Transverse colon (tissue), 4 donors: Measurements from ENCODE around the gene MDP1. TPM values are rescaled to one million over a fixed set of nuclear protein-coding genes. Genes with fewer than 3 reads are reported as not detected.

Experiments
- DNase-seq: peaks from one replicate; pipeline ENCODE4 v3.0.0-alpha.2; 2019
- H3K27ac ChIP-seq, 4 donors: fragments of 200-600 bp; sonication (generic); 2 replicates each; pipeline ENCODE4 v1.5.1; 2016 to 2018; ENCODE audit warnings: inconsistent platforms in 4 of 4
- H3K27me3 ChIP-seq: fragments of 200-600 bp; sonication (generic); 2 replicates; pipeline ENCODE4 v1.5.1; 2017; ENCODE audit warnings: inconsistent platforms
- H3K36me3 ChIP-seq, 4 donors: fragments of 200-600 bp; sonication (generic); 2 replicates each; pipeline ENCODE4 v1.5.1; 2017 to 2019; ENCODE audit warnings: inconsistent platforms in 4 of 4
- H3K4me1 ChIP-seq, 4 donors: fragments of 200-600 bp; sonication (generic); 2 replicates each; pipeline ENCODE4 v1.5.1; 2017 to 2020; ENCODE audit warnings: inconsistent platforms in 4 of 4
- H3K4me3 ChIP-seq, 4 donors: fragments of 200-600 bp; sonication (generic); 1 replicate in 1 of 4; 2 replicates in 3 of 4; pipeline versions ENCODE4 v1.5.1 to v1.6.1; 2017 to 2019; ENCODE audit warnings: inconsistent platforms in 4 of 4
- H3K9me3 ChIP-seq, 2 donors: fragments of 200-600 bp; sonication (generic); 2 replicates each; pipeline ENCODE4 v1.5.1; 2017 to 2019; ENCODE audit warnings: inconsistent platforms in 2 of 2
- EP300 ChIP-seq: sonication (generic); formaldehyde crosslinking; IDR thresholded peaks from one replicate; pipeline ENCODE4 v1.6.1; 2017; ENCODE audit warnings: antibody characterized with exemption, low read depth
- POLR2A ChIP-seq: fragments of 450-650 bp; IDR thresholded peaks from one replicate; pipeline ENCODE4 v1.6.1; 2016; ENCODE audit warnings: antibody characterized with exemption, mild to moderate bottlenecking, moderate library complexity
- POLR2AphosphoS5 ChIP-seq, 3 donors: sonication (generic); formaldehyde crosslinking; IDR thresholded peaks; one replicate each; pipeline ENCODE4 v1.6.1; 2016; ENCODE audit warnings: antibody characterized with exemption in 3 of 3
- WGBS, 2 donors: methylation state at CpG; one replicate each; pipeline ENCODE4 v1.1.5; 2018; ENCODE audit warnings: low coverage in 1 of 2; 5-methylcytosine and 5-hydroxymethylcytosine counted together
- in situ Hi-C, 4 donors: fragments of 200-750 bp; cut with MboI; loops; one replicate each; pipeline versions ENCODE4 v1.15.0 to v1.15.1; 2017; ENCODE audit warnings: low sequenced_read_pairs in 3 of 4, low pct_ligation_motif_present in 1 of 4, low pct_unique_long_range_greater_than_20kb in 1 of 4
- intact Hi-C: fragments of 100-400 bp; cut with DNase I; formaldehyde crosslinking; loops from one replicate; pipeline ENCODE4 v1.15.1; 2023; ENCODE audit warnings: low total_unique reads
- total RNA-seq, 4 donors: library from RNA; depleted of rRNA; stranded (reverse); fragments of >200 nt; gene quantifications; one replicate each; pipeline ENCODE4 v1.1.0, GENCODE V29; 2016
- TF ChIP-seq, protein P1 (sequence below), 5 experiments: fragments of 200-600 bp in 3 of 5; fragments of 450-650 bp in 2 of 5; sonication (generic) in 3 of 5; IDR thresholded peaks; 1 replicate in 2 of 5; 2 replicates in 3 of 5; pipeline ENCODE4 v1.5.1; 2016 to 2017; ENCODE audit warnings: antibody characterized with exemption in 5 of 5, inconsistent platforms in 3 of 5, mild to moderate bottlenecking in 2 of 5, moderate library complexity in 1 of 5

MDP1 gene
- total RNA-seq, 4 donors from 2014 or later = 11.1 to 116 (median 40.2) TPM

GRCh38 chr14:24216345-24216699 is 456 bp upstream of the MDP1 start:
- 84 to 86% methylated on average over 2 of the region's 2 CpGs for WGBS, 2 donors
- H3K27ac ChIP-seq = peak overlapping the region; percentile 88 to 97 (median 97)
- no peak for DNase-seq
- H3K27me3 ChIP-seq = no peaks in the 10 kb centered on the region
- H3K36me3 ChIP-seq = no peaks in the 10 kb centered on the region
- intact Hi-C loops (no loop called here), in situ Hi-C loops (no loop called here)
- H3K4me3 ChIP-seq = peak overlapping the region in 1 of 4 donors; percentile 74
- H3K9me3 ChIP-seq = no peaks in the 10 kb centered on the region
- peaks cover 15 to 33% (median 19%) of the 10 kb centered on the region in 4 donors for H3K4me1 ChIP-seq
- TF ChIP-seq, protein P1, sequence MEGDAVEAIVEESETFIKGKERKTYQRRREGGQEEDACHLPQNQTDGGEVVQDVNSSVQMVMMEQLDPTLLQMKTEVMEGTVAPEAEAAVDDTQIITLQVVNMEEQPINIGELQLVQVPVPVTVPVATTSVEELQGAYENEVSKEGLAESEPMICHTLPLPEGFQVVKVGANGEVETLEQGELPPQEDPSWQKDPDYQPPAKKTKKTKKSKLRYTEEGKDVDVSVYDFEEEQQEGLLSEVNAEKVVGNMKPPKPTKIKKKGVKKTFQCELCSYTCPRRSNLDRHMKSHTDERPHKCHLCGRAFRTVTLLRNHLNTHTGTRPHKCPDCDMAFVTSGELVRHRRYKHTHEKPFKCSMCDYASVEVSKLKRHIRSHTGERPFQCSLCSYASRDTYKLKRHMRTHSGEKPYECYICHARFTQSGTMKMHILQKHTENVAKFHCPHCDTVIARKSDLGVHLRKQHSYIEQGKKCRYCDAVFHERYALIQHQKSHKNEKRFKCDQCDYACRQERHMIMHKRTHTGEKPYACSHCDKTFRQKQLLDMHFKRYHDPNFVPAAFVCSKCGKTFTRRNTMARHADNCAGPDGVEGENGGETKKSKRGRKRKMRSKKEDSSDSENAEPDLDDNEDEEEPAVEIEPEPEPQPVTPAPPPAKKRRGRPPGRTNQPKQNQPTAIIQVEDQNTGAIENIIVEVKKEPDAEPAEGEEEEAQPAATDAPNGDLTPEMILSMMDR (IDR thresholded peaks at IDR 0.05) = no peak
- TF ChIP-seq POLR2A = no peak
- TF ChIP-seq EP300 = no peak
- TF ChIP-seq POLR2AphosphoS5 (IDR thresholded peaks at IDR 0.05) = no peak

GRCh38 chr14:24213866-24214662 is 1.8 kb downstream of the MDP1 start:
- in situ Hi-C loops = no loop called here
- peaks cover 15 to 34% (median 19%) of the 10 kb centered on the region in 4 donors for H3K4me1 ChIP-seq
- TF ChIP-seq POLR2AphosphoS5 (IDR thresholded peaks at IDR 0.05) (no peak), POLR2A (no peak), EP300 (no peak)
- TF ChIP-seq, protein P1 (IDR thresholded peaks at IDR 0.05) = no peak
- 89 to 92% methylated on average over 5 to 7 of the region's 7 CpGs for WGBS, 2 donors
- peak overlapping the region in 3 of 4 donors; percentile 62 to 79 (median 69) for H3K4me3 ChIP-seq
- peaks cover 0 to 18% (median 9%) of the 10 kb centered on the region in 4 donors for H3K36me3 ChIP-seq
- H3K27me3 ChIP-seq = no peaks in the 10 kb centered on the region
- intact Hi-C loops = no loop called here
- H3K27ac ChIP-seq = peak overlapping the region; percentile 97
- DNase-seq = no peak
- no peaks in the 10 kb centered on the region for H3K9me3 ChIP-seq

- H3K36me3 ChIP-seq = peaks cover 0 to 18% (median 9%) of the 10 kb centered on the region in 4 donors
- 0 to 1% methylated on average over 5 to 53 of the region's 53 CpGs for WGBS, 2 donors
- peaks cover 15 to 34% (median 19%) of the 10 kb centered on the region in 4 donors for H3K4me1 ChIP-seq
- intact Hi-C loops (no loop called here), in situ Hi-C loops (no loop called here)
- no peaks in the 10 kb centered on the region for H3K9me3 ChIP-seq
- peak within 1 kb of the TSS; percentile 97 for H3K27ac ChIP-seq
- H3K27me3 ChIP-seq = no peaks in the 10 kb centered on the region
- peak; percentile 96 to 99 (median 99) for TF ChIP-seq POLR2AphosphoS5 (IDR thresholded peaks at IDR 0.05)
- TF ChIP-seq, protein P1 (IDR thresholded peaks at IDR 0.05) = peak in 1 of 5 experiments; percentile 37
- TF ChIP-seq POLR2A = peak; percentile 98
- no peak for TF ChIP-seq EP300
- peak within 1 kb of the TSS; percentile 62 to 79 (median 66) for H3K4me3 ChIP-seq
- peak; percentile 97 for DNase-seq
Observed at GRCh38 chr14:24212924-24213865, 2.7 kb downstream of the MDP1 start, which contains the start of gene CHMP4A. Gene CHMP4A, minus strand, starts transcription at chr14:24213488. Its CDS starts 49 bp downstream, at chr14:24213439.

DNA sequence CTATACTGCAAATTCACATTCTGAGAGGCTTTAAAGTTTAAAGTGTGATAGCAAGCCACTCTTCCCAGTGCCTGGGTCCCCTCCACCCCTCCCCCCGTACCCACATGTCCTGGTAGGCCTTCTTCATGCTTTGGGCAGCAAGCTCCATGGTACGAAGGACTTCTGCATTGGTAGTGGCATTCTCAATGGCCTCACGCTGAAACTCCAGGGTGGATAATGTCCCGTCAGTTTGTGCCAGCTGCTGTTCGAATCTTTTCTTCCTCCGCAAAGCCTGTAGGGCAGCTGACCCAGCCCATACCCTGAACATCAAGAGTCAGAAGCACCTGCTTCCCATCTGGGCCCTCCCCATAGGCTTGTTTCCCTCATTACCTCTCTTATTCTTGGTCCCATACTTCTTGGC is 4.6 kb downstream of the MDP1 start:
- TF ChIP-seq POLR2A = no peak
- TF ChIP-seq POLR2AphosphoS5 (IDR thresholded peaks at IDR 0.05) = no peak
- TF ChIP-seq EP300 = no peak
- TF ChIP-seq, protein P1 (IDR thresholded peaks at IDR 0.05) = no peak
- in situ Hi-C loops = no loop called here
- no peak for DNase-seq
- Histone ChIP-seq H3K4me1 (peaks cover 15 to 33% (median 19%) of the 10 kb centered on the region in 4 donors), H3K4me3 (no peak overlapping the region), H3K36me3 (peaks cover 0 to 28% (median 9%) of the 10 kb centered on the region in 4 donors), H3K27me3 (no peaks in the 10 kb centered on the region), H3K9me3 (no peaks in the 10 kb centered on the region), H3K27ac (no peak overlapping the region)
- intact Hi-C loops = no loop called here
- 90 to 94% methylated on average over 3 to 6 of the region's 6 CpGs for WGBS, 2 donors
